LNCAP (cell line): Measurements from ENCODE around the gene SCLY.

Source experiments
- CTCF ChIP-seq: fragments of 450-650 bp; IDR thresholded peaks from 2 replicates; pipeline ENCODE4 v1.5.1; 2017; ENCODE audit warnings: mild to moderate bottlenecking

The SCLY gene

GRCh38 chr2:238022594-238023157 is 38.1 kb upstream of the SCLY start:
- TF ChIP-seq CTCF, result no peak

GRCh38 chr2:238023608-238024007 is 37.2 kb upstream of the SCLY start:
- TF ChIP-seq CTCF, result no peak

- TF ChIP-seq CTCF, result no peak
Measured at GRCh38 chr2:238024986-238025385, 35.8 kb upstream of the SCLY start.

- no peak for TF ChIP-seq CTCF
Measured at GRCh38 chr2:238025741-238026360, 35.0 kb upstream of the SCLY start.

- no peak for TF ChIP-seq CTCF
Measured at GRCh38 chr2:238027058-238027457, 33.7 kb upstream of the SCLY start.

GRCh38 chr2:238027591-238028415 is 33.0 kb upstream of the SCLY start:
- no peak for TF ChIP-seq CTCF

GRCh38 chr2:238029853-238030252 is 30.9 kb upstream of the SCLY start:
- no peak for TF ChIP-seq CTCF
